Sigmoid colon (tissue), 7 donors: ENCODE measurements around the gene LPO. TPM values are rescaled to one million over a fixed set of nuclear protein-coding genes. Genes with fewer than 3 reads are reported as not detected.

Experiments
- DNase-seq: peaks from one replicate; pipeline ENCODE4 v3.0.0-alpha.2; 2019
- H3K27ac ChIP-seq, 4 donors: fragments of 200-600 bp; sonication (generic); one replicate each; pipeline ENCODE4 v1.5.1; 2016 to 2019; ENCODE audit warnings: mild to moderate bottlenecking in 1 of 4
- H3K27me3 ChIP-seq, 3 donors: fragments of 200-600 bp; sonication (generic); one replicate each; pipeline ENCODE4 v1.5.1; 2019; ENCODE audit warnings: mild to moderate bottlenecking in 1 of 3
- H3K36me3 ChIP-seq, 4 donors: fragments of 200-600 bp; sonication (generic); one replicate each; pipeline ENCODE4 v1.5.1; 2016 to 2019
- H3K4me1 ChIP-seq, 4 donors: fragments of 200-600 bp; sonication (generic); one replicate each; pipeline ENCODE4 v1.5.1; 2017 to 2019
- H3K4me3 ChIP-seq, 4 donors: fragments of 200-600 bp; sonication (generic); one replicate each; pipeline ENCODE4 v1.5.1; 2017 to 2019; ENCODE audit warnings: mild to moderate bottlenecking in 2 of 4, moderate library complexity in 1 of 4
- H3K9me3 ChIP-seq, 4 donors: fragments of 200-600 bp in 3 of 4; sonication (generic) in 3 of 4; one replicate each; pipeline versions ENCODE4 v1.5.1 to v1.6.1; 2013 to 2019
- CTCF ChIP-seq, 4 experiments: fragments of 450-650 bp in 3 of 4; fragments of 200-600 bp in 1 of 4; IDR thresholded peaks; one replicate each; pipeline ENCODE4 v1.5.1; 2016 to 2019; ENCODE audit warnings: antibody characterized with exemption in 4 of 4, mild to moderate bottlenecking in 3 of 4, moderate library complexity in 2 of 4
- EP300 ChIP-seq, 4 donors: sonication (generic); formaldehyde crosslinking; IDR thresholded peaks; one replicate each; pipeline ENCODE4 v1.6.1; 2017; ENCODE audit warnings: antibody characterized with exemption in 4 of 4
- POLR2A ChIP-seq, 2 donors: fragments of 450-650 bp; IDR thresholded peaks; one replicate each; pipeline ENCODE4 v1.6.1; 2016; ENCODE audit warnings: antibody characterized with exemption in 2 of 2, mild to moderate bottlenecking in 2 of 2, moderate library complexity in 2 of 2
- POLR2AphosphoS5 ChIP-seq, 4 donors: sonication (generic); formaldehyde crosslinking; IDR thresholded peaks; one replicate each; pipeline ENCODE4 v1.6.1; 2017; ENCODE audit warnings: antibody characterized with exemption in 4 of 4
- WGBS, 2 donors: extraction: QIAGEN DNeasy Blood & Tissue Kit; methylation state at CpG; one replicate each; pipeline ENCODE4 v1.1.7; 2013; 5-methylcytosine and 5-hydroxymethylcytosine counted together
- intact Hi-C: fragments of 100-400 bp; cut with DNase I; formaldehyde crosslinking; loops from one replicate; pipeline ENCODE4 v1.15.1; 2023
- polyA plus RNA-seq, 3 donors: library from polyadenylated mRNA; stranded (reverse); fragments of 200-250 nt; gene quantifications; one replicate each; pipeline ENCODE4 v1.2.3, GENCODE V29; 2013
- total RNA-seq, 4 donors: library from RNA; depleted of rRNA; stranded (reverse); fragments of >200 nt; gene quantifications; one replicate each; pipeline ENCODE4 v1.1.0, GENCODE V29; 2016
- donor health status: healthy with polysubstance abuse.
- donor health status: Bipolar disorder and iron deficiency.
- donor health status: healthy.

LPO gene
- total and polyA plus RNA-seq, 7 donors: not detected

- no peak for TF ChIP-seq EP300 (IDR thresholded peaks at IDR 0.05)
- TF ChIP-seq POLR2A (IDR thresholded peaks at IDR 0.05): no peak
- TF ChIP-seq POLR2AphosphoS5 (IDR thresholded peaks at IDR 0.05): no peak
- no peak for TF ChIP-seq CTCF (IDR thresholded peaks at IDR 0.05)
- H3K36me3 ChIP-seq: no peaks in the 10 kb centered on the region
- H3K4me1 ChIP-seq: no peaks in the 10 kb centered on the region
- 93 to 94% methylated on average over 7 of the region's 7 CpGs for WGBS, 2 donors
- DNase-seq: no peak
- intact Hi-C loops: no loop called here
- H3K27me3 ChIP-seq: peaks cover 0 to 32% (median 6%) of the 10 kb centered on the region in 3 donors
- no peak overlapping the region for H3K4me3 ChIP-seq
- H3K27ac ChIP-seq: no peak overlapping the region
- H3K9me3 ChIP-seq: no peaks in the 10 kb centered on the region
Measured at GRCh38 chr17:58265902-58266875, 27.8 kb downstream of the LPO start.

GRCh38 chr17:58267347-58268324, 29.3 kb downstream of the LPO start:
- no peak for TF ChIP-seq EP300 (IDR thresholded peaks at IDR 0.05)
- no peak for TF ChIP-seq POLR2AphosphoS5 (IDR thresholded peaks at IDR 0.05)
- TF ChIP-seq POLR2A (IDR thresholded peaks at IDR 0.05): no peak
- TF ChIP-seq CTCF (IDR thresholded peaks at IDR 0.05): no peak
- no peak for DNase-seq
- Histone ChIP-seq H3K36me3 (no peaks in the 10 kb centered on the region), H3K4me3 (no peak overlapping the region), H3K27me3 (peaks cover 0 to 32% (median 3%) of the 10 kb centered on the region in 3 donors), H3K27ac (no peak overlapping the region), H3K4me1 (no peaks in the 10 kb centered on the region), H3K9me3 (no peaks in the 10 kb centered on the region)
- intact Hi-C loops: no loop called here
- WGBS, 2 donors: 85 to 89% methylated on average over 22 of the region's 22 CpGs

- H3K27ac ChIP-seq: no peak overlapping the region
- no peaks in the 10 kb centered on the region for H3K36me3 ChIP-seq
- H3K27me3 ChIP-seq: peaks cover 0 to 30% (median 2%) of the 10 kb centered on the region in 3 donors
- intact Hi-C loops: no loop called here
- no peaks in the 10 kb centered on the region for H3K9me3 ChIP-seq
- H3K4me3 ChIP-seq: no peak overlapping the region
- TF ChIP-seq POLR2AphosphoS5 (IDR thresholded peaks at IDR 0.05) (no peak), CTCF (IDR thresholded peaks at IDR 0.05) (no peak), POLR2A (IDR thresholded peaks at IDR 0.05) (no peak), EP300 (IDR thresholded peaks at IDR 0.05) (no peak)
- H3K4me1 ChIP-seq: no peaks in the 10 kb centered on the region
- DNase-seq: no peak
- WGBS, 2 donors: 86 to 89% methylated on average over 12 of the region's 12 CpGs
Measured at GRCh38 chr17:58268326-58268725, 29.9 kb downstream of the LPO start.

GRCh38 chr17:58268774-58269556, 30.6 kb downstream of the LPO start:
- H3K36me3 ChIP-seq: no peaks in the 10 kb centered on the region
- no peak overlapping the region for H3K4me3 ChIP-seq
- DNase-seq: no peak
- no peak overlapping the region for H3K27ac ChIP-seq
- intact Hi-C loops: no loop called here
- peaks cover 0 to 23% (median 0%) of the 10 kb centered on the region in 3 donors for H3K27me3 ChIP-seq
- no peaks in the 10 kb centered on the region for H3K4me1 ChIP-seq
- no peaks in the 10 kb centered on the region for H3K9me3 ChIP-seq
- TF ChIP-seq POLR2AphosphoS5 (IDR thresholded peaks at IDR 0.05): no peak
- TF ChIP-seq EP300 (IDR thresholded peaks at IDR 0.05): no peak
- no peak for TF ChIP-seq CTCF (IDR thresholded peaks at IDR 0.05)
- no peak for TF ChIP-seq POLR2A (IDR thresholded peaks at IDR 0.05)
- 77% methylated on average over 6 of the region's 6 CpGs for WGBS, 2 donors
